Measurements from ENCODE around the gene PRKAR1B.

- TF ChIP-seq, protein P1, sequence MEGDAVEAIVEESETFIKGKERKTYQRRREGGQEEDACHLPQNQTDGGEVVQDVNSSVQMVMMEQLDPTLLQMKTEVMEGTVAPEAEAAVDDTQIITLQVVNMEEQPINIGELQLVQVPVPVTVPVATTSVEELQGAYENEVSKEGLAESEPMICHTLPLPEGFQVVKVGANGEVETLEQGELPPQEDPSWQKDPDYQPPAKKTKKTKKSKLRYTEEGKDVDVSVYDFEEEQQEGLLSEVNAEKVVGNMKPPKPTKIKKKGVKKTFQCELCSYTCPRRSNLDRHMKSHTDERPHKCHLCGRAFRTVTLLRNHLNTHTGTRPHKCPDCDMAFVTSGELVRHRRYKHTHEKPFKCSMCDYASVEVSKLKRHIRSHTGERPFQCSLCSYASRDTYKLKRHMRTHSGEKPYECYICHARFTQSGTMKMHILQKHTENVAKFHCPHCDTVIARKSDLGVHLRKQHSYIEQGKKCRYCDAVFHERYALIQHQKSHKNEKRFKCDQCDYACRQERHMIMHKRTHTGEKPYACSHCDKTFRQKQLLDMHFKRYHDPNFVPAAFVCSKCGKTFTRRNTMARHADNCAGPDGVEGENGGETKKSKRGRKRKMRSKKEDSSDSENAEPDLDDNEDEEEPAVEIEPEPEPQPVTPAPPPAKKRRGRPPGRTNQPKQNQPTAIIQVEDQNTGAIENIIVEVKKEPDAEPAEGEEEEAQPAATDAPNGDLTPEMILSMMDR (IDR thresholded peaks at IDR 0.05) = no peak
- no peak for TF ChIP-seq POLR2A (IDR thresholded peaks at IDR 0.05)
Measured at GRCh38 chr7:608361-608760, 118.7 kb downstream of the PRKAR1B start.
